Measurements from ENCODE around the gene MKLN1. TPM values are rescaled to one million over a fixed set of nuclear protein-coding genes. Genes with fewer than 3 reads are reported as not detected.
"Not testable (repeated sequence)": the region's sequence is repeated elsewhere in the genome, so short reads cannot be mapped to it uniquely, and the experiment has no call there.

The MKLN1 gene
- total RNA-seq, 1 experiment from 2014 or later = 25.1 TPM

DNA sequence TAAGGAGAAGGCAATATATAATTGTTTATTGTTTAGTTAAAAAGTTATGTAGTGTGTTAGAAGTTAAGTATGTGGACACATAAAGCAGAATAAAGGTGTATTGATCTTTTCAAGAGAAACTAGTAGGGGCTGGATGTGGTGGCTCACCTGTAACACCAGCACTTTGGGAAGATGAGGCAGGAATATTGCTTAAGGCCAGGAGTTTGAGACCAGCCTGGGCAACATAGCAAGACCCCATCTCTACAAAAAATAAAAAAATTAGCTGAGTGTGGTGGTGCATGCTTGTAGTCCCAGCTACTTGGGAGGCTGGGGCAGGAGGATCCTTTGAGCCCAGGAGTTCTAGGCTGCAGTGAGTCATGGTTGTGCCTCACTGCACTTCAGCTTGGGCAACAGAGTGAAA is 135.0 kb downstream of the MKLN1 start:
- not testable (repeated sequence) for DNase-seq (ENCODE audit: low spot score)

DNA sequence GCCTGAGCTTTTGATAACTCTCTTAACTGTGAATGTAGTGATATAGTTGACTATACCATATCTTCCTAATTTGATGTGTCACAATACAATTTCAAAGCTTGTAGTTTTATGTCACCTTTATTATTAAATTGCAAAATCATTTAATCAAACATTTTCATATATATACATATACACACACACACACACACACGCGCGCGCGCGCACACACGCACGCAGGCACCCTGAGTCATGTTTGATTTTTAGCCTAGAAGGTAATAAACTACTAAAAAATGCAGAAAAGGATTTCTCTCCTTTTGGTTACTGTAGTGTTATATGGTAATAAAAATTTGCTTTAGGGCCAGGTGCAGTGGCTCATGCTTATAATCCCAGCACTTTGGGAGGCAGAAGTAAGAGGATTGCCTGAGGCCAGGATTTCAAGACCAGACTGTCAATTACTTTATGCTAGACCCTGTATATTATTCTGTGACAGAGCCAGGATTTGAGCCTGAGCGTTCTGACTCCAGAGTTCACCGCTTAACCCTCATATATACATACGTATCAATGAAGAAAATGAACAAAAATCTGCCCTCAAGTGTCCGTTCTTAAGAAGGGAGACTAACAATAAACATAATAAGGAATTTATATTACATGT is 139.2 kb downstream of the MKLN1 start:
- no peak for DNase-seq (ENCODE audit: low spot score)

DNA sequence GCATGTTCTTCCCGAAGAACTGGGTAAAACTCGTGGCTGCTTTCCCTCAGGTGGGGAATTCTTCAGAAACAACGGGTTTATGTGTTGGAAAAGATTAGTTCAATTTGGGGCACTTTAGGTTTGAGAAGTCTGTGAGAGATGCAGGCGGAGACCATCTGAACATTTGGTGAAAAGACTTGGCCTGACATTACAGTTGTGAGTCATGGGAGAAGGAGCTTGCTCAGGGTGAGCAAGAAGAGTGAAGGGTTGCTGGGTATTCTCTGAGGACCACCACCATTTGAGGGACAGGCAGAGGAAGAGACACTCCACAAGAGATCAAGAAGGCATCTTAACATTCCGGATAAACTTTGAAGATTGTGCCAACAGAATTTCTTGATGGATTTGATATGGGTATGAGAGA is 140.1 kb downstream of the MKLN1 start:
- no peak for DNase-seq (ENCODE audit: low spot score)

DNA sequence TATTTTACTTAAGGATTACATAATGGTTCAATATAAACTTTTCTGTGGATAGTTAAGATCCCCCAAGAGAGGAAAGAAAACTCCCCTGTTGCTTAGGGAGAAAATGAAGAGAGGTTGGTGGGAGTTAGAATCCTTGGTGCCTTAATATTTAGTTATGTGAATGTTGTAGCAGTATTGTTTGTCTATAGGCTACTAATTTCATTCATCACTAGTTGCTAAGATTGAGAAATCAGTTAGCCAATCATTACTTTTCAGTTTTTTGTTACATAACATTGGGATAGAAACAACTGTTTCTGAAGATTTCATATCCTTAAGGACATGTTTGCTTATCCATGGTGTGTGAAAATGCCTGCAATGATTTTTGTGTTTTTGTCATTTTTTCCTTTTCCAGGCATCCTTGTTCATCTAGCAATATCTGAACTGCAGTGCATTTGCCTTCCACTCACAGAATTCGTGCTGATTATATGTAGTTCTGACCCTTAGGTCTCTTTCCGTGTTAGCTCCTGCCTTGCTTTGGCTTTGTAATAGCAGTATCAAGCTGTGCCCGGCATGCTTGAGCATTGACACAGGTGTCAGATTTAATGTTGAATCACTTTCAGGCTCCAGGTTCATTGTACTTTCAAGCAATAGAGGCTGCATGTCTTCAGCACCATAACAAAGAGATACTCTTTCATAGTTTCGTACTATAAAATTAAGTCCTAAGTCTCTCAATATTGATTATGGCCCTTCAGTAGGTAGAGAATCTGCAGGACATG is 143.8 kb downstream of the MKLN1 start:
- DNase-seq (ENCODE audit: low spot score) = no peak

DNA sequence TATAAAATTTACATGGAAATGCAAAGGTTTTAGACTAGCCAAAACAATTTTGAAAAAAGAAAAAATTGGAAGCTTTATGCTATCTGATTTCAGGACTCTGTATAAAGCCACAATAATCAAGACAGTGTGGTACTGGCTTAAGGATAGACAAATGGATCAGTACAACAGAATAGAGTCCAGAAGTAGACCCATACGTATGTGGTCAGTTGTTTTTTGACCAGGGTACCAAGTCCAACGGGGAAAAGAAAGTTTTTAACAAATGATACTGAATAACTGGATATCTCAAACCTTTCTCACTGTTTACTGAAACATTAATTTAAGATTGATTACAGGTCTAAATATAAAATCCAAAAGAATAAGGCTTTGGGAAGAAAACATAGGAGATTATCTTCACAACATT is 149.1 kb downstream of the MKLN1 start:
- no peak for DNase-seq (ENCODE audit: low spot score)

DNA sequence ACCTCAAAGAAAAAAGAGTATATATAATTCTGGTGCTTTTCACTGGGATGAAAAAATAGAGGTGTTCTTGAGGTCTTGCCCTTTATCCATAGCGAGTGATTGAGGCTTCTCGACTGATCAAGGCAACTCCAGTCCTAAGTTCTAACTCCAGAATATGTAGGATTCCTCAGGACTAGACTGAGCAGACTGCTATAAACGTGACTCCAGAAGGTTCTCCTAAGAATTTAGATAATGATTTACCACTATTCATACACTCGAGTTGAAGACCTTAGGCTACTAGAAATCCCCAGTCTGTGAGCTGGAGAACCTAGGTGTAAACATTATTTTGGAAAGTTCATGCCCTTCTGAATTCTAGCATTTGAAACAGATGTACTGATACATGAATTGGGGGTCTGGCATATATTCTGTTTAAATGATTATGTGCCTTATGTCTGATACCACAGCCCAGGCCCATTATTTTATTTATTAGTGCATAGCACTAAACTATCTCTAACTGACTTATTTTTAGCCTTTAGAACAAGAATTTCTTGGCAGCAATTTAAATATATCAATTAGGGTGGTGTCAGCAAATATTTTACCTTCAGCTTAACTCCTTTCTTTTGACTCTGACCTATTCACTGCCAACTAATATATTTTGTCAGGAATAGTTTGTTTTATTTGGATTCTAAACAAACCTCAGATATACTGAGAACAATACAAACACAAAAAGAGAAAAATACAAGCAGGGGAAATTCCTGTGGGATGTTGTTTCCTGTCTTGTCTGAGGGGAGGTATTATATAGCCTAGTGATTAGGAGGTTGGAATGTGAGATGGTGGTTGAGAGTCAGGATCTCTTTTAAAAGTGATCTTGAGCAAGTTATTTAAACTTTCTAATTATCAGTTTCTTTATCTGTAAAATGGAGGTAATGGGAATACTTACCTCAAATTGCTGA is 153.0 kb downstream of the MKLN1 start:
- DNase-seq (ENCODE audit: low spot score) = no peak

DNA sequence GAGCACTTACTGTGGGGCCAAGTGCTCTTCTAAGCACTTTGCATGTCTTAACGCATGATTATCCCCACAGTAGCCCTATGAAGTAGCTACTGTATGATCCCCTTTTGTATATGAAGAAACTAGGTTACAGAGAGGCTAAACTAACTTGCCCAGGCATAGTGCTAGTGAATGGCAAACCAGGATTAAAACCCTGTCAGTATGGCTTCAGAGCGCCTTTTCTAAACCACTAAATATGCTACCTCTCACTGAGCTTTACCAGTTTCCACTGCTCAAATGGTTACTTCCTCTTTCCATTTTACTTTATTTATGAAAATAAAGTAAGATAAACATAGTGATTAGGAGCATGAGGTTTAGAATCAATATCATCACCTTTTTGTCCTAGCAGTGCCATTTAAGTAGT is 155.1 kb downstream of the MKLN1 start:
- no peak for DNase-seq (ENCODE audit: low spot score)

DNA sequence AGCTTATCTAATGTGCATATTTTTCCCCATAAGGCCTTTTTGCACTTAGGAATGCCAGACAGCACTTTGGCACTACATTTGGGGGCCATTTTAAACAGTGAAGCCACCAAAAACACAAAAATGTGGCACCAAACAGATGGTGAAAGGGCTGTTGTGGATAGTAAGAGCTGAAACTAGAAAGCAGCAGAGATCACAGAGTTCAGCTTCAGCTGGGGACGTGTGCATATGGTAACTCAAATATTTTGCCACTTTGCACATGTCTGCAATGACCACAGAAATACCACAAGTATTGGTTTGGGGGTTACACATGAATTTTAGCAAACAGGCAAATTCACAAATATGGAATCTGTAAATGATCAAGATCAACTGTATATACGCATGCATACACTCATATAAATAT is 155.9 kb downstream of the MKLN1 start:
- no peak for DNase-seq (ENCODE audit: low spot score)

DNA sequence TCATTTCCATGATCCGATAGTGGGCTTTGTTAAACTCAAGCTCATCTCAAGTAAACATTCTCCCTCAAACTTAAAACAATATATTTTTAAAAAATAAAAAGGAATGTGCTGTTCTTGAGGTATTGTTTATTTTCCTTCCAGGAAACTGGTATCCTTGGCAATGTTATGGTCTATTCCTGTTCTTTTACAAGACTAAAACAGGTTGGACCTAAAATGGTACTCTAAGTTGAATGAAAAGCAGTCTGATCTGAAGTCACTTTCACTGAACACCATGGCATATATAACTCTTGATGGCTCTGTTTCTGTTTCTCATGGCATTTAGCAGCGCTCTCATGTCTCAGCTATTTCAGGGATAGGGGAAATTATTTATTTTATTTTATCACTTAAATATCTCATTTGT is 158.7 kb downstream of the MKLN1 start:
- no peak for DNase-seq (ENCODE audit: low spot score)

DNA sequence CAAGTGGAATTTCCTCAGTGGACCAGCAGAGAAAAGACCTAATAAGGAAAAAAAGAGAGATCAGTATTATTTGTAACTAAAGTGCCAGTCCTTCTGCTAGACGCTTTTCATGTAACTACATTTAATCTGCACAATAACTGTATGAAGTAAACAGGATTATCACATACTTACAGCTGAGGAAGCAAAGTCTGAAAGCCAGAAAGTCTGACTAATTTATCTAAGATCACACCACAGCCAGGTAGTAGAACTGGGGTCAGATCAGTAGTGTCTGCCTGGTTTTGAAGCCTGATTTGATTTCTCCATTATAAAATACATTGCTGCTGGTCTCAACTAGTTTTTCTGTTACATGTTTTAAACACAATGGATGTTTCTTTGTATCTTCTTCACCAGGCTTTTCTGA is 159.5 kb downstream of the MKLN1 start:
- no peak for DNase-seq (ENCODE audit: low spot score)

DNA sequence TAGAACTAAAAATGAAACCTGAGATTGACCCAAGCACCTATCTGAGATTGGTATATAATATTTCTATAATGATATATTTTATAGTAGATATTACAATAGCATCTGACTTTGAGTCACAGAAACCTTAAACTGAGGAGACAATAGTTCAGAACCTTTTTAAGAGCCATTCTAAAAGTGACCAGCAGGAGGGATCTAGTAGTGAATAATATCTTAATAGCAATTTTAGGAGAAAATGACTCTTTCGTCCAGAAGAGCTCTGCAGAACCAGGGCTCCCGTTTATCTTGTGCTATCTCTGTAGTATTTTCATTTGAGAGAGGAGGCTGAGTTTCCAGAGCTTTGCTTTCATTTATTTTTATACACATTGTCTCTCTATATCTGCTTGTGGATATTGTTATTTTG is 160.7 kb downstream of the MKLN1 start:
- no peak for DNase-seq (ENCODE audit: low spot score)

DNA sequence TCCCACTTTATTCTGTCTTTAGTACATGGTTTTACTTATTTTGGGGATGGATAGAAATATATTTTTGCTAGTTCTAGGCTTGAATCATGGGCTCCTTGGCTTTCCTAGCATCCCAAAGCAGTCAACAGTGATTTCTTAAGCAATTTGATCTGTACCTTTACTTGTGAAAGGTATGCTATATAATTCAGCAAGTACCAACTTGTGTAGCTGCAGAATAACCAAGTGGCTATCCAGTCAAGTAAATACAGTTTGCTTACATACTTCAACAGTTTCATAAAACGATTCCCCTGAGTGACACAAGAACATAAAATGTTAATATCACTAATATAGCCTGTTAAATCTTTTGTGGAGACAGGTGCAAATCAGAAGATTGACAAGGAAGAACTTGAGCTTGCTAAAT is 161.5 kb downstream of the MKLN1 start:
- DNase-seq (ENCODE audit: low spot score) = no peak

DNA sequence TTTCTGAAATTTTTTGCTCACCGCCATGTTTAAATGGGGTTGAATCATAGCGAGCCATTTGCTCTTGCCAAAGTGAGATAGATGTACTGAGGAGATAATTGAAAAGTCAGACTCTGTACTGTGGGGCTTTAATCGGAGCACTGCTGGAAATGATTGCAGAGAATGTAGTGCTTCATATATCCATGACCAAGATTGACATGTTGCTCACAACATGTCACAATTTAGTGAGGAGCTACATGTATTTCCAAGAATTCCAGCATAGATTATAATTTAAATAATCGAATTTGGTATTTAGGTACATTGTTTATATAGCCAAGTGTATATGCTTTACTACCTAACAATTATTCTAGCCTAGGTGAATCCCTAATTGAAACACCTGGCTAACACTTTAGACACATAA is 162.2 kb downstream of the MKLN1 start:
- no peak for DNase-seq (ENCODE audit: low spot score)

DNA sequence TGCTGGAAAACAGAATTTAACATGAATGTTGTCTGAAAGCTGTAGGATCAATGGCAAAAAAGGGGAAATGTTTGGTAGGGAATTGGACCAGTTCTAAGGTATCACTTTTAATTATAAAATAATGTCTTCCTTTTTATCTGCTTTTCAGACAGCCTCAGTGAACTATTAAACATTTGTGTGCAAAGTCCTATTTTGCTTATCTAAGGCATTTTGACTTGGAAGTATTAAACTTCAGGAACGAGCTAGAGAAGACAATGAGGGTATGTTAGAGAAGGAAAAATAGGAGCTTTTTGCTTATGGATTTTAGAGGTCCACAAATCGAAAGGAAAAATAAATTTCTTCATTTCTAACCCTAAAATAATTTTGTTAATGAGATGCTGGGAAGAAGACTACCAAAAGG is 165.4 kb downstream of the MKLN1 start:
- DNase-seq (ENCODE audit: low spot score) = no peak

DNA sequence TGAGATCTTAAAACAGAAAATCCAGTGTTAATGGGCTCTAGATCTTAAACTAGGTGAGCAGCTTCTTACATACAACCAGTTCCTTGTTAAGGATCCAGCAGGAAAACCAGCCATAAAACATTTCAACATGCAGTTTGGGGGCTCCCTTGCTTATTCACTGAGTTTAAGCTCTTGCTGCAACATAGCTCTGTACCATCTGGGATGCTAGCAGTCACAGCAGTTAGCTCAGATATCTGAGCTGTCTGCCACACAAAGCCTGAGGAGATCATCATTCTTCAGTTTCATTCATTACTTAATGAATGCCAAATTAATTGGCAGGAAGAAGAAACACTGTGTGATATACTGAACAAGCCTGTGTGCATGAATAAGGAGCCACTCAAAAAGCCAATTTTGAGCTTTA is 165.9 kb downstream of the MKLN1 start:
- no peak for DNase-seq (ENCODE audit: low spot score)

DNA sequence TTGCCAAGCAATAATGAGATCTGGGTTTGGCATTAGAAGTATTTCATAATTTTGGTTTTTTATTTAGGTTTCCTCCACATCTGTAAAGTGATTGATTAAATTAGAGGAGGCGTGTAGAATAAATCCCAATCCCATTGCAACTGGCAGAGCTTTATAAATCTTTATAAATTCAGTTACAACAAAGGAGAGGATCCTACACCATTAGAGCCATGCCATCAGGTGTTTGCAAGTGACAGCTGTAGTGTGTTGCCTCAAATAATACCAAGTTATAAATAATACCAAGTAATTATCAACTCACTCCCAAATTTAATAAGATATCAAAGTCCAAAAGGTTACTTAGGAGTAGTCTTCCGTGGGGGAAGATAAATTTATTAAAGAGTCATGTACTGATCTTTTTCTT is 166.5 kb downstream of the MKLN1 start:
- no peak for DNase-seq (ENCODE audit: low spot score)

DNA sequence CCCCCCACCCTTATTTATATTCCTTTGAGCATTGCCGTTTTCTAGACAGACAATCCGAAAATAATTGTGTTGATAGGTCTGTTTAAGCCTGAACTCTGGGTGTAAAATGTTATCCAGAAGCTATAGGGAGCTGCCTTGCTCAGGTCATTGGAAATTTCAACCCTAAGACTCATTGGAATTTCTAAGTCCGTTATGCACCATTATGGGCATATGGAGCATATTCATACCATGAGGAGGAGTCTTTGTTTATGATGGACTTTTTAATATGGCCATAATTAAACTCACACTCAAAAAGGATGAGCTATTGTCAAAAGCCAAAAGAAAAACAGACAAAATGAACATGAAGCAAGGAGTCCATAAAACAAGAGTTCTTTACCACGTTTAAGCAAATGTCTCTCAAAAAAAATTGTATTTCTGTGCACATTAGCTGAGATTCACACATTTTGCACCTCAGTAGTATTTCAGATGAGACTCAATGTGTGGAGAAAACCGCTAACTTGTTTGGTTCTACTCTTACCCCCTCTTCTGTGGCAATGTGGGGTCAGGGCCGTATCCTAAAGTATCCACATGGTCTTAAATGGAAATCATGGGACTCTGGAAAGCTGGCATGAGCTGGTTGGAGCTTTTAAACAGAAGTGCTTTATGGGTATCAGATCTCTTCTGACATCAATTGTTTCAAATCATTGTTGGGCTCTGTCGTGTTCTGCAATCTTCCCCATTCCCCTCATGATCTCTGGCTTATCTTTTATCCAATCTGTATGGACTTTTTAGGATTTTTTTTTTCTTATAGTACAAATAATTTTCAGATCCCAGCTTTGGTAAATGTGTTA is 168.2 kb downstream of the MKLN1 start:
- DNase-seq (ENCODE audit: low spot score) = no peak

DNA sequence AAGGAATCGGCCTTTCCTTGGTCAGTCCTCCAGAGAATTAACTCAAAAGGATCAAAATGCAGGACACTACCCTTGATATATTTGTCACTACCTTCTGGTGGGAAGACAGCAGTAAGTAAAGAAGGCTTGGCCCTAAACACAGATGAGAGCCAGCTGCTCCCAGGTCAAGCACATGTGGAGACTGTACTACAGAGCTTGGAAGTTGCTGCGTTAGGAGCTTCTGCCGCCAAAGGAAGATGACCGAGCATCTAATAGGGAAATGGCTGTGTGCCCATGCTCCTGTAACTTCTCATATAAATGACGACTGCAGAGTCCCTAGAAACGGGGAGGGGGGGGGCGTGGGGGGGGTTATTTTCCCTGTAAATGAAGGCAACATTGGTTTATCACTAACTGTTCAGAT is 169.8 kb downstream of the MKLN1 start:
- no peak for DNase-seq (ENCODE audit: low spot score)

DNA sequence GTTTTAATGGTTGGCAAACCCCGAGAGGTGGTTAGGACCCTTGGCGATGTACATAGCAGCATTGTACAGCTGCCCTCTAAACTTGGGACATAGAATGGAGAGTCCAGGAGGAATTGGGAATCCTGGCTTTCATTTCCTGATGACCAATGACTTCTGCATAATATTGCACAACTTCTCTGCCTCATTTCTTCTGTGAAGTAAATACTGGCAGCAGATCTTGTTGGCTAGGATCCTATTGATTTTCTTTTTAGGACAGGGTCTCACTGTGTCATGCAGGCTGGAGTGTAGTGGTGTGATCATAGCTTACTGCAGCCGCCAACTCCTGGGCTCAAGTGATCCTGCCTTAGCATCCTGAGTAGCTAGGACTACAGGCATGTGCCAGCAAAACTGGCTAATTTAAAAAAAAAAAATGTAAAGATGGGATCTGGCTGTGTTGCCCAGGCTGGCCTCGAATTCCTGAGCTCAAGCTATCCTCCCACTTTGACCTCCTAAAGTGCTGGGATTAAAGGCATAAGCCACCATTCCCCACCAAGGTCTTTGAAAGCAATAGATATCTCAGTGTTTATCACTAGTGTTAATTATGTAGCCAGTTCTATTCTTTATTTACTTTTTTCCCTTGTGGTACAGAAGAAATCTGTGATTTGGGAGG is 170.7 kb downstream of the MKLN1 start:
- DNase-seq (ENCODE audit: low spot score) = no peak

DNA sequence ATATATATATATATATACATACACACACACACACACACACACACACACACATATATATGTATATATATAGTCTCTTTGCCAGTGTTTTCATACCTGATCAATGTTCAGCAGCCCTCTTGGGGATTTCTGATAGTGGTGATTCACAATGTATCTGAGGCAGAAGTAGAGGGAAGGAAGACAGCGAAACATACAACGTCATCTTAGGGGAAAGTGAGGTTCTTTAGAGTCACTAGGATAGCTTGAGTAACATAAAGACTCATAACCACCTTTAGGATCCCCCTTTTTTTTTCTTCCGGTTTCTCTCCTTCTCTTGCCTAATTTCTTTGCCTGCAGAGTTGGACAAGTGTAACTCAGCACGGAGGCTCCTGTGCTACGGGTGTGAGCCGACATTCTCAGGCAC is 172.1 kb downstream of the MKLN1 start:
- DNase-seq (ENCODE audit: low spot score) = no peak

DNA sequence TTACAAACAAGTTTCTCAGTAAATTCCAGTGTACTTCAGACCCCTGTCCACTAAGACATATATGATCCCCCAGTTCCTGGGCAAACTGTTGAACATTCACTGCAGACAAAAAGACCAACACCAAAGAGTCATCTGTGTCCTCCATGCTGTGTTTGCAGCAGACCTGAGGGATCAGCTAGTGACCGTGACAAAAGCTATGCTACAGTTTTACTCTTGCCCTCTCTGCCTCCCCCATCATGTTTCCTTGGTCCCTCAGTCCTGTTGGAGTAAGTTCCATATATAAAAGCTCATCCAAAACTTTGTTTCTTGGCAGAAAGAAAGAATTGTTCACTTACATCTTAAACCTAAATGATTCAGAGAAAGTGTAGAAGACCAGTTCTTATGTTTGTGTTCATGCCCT is 172.7 kb downstream of the MKLN1 start:
- no peak for DNase-seq (ENCODE audit: low spot score)
